GM13977 (cell line): ENCODE results near the gene URB1.

ENCODE experiments used
- DNase-seq: peaks from one replicate; pipeline ENCODE4 v3.0.0; 2012; ENCODE audit warnings: low spot score
- in situ Hi-C: fragments of 300-500 bp; cut with MboI; formaldehyde crosslinking; loops from one replicate; pipeline ENCODE4 v1.12.0; 2022; ENCODE audit warnings: low sequenced_read_pairs, low pct_unique_long_range_greater_than_20kb, mixed read lengths, inconsistent platforms; ENCODE audit not compliant: unreplicated experiment
- TF ChIP-seq, protein P1 (sequence below): IDR thresholded peaks from 2 replicates; pipeline ENCODE4 v1.5.1; 2012; ENCODE audit warnings: mild to moderate bottlenecking, control low read depth; ENCODE audit not compliant: insufficient read depth; ENCODE audit errors: extremely low read depth, missing control alignments

URB1 gene

DNA sequence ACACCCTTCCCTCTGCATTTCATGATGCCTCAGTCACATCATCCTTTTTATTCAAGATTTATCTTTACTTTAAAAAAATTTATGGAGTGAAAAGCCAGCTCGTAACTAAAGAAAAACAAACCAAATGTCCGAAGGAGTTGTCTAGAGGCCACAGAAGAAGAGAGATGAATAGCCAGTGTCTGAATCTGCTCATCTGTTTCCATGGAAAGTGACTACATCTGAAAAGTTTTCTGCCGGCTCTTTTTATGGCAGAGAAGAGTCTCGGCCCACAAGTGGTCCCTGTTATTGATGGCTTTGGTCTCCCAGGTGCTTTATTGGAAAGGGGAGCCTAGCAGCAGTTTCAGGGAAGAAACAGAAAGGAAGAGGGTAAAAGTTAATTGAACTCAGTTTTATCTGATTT lies 25.3 kb upstream of the URB1 start:
- no peak for DNase-seq
- TF ChIP-seq, protein P1, sequence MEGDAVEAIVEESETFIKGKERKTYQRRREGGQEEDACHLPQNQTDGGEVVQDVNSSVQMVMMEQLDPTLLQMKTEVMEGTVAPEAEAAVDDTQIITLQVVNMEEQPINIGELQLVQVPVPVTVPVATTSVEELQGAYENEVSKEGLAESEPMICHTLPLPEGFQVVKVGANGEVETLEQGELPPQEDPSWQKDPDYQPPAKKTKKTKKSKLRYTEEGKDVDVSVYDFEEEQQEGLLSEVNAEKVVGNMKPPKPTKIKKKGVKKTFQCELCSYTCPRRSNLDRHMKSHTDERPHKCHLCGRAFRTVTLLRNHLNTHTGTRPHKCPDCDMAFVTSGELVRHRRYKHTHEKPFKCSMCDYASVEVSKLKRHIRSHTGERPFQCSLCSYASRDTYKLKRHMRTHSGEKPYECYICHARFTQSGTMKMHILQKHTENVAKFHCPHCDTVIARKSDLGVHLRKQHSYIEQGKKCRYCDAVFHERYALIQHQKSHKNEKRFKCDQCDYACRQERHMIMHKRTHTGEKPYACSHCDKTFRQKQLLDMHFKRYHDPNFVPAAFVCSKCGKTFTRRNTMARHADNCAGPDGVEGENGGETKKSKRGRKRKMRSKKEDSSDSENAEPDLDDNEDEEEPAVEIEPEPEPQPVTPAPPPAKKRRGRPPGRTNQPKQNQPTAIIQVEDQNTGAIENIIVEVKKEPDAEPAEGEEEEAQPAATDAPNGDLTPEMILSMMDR = no peak
- in situ Hi-C loops = loop anchor here (25.0 kb wide), 1 partner anchor 169 kb away; the partner anchor contains the start of gene TCP10L

DNA sequence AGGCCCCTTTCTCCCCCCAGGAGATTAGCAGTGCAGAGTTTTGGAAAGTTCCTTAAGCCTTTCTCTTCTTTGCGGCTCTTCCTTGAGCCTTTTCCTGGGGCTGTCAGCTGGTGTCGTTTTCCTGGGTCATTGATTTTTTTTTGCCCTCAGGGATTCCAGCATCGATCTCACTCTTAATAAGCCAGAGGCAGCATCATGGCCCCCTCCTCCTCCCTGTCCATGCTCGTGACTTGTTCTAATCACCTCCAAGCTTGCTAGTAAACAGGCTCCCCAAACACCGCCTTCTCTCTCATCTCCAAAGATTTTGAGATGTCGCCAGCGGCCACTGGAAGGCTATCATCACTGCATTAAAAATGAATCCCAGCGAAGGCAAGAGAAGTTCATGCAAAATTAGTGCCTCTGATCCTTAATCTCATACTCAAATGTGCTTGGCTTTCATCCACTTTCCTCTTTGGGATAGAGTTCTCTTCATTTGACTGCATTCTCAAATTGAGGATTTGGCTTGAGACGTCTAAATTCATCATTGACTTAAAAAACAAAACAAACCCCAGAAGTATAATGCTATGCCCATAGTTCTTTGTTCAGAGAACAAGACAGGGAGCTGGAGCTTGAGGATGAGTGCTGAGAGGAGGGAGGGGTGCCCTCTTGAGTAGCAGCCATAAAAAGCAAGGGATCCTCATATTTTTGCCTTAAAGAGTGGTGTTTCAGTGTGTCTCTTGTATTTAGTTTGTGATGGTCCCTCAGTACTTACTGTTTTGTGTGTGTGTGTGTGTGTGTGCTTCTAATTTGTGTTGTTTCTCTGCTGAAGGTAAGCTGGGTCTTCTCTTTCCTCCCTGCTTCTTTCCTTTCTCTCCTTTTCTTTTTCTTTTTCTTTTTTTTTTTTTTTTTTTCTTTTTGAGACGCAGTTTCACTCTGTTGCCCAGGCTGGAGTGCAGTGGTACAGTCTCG lies 22.9 kb upstream of the URB1 start:
- in situ Hi-C loops = loop anchor here (25.0 kb wide), 1 partner anchor 172 kb away; the partner anchor contains the start of gene TCP10L
- TF ChIP-seq, protein P1 = no peak
- no peak for DNase-seq

GRCh38 chr21:32414579-32415358 lies 22.0 kb upstream of the URB1 start:
- TF ChIP-seq, protein P1 = no peak
- no peak for DNase-seq
- in situ Hi-C loops = loop anchor here (25.0 kb wide), 1 partner anchor 173 kb away; the partner anchor contains the start of gene TCP10L

GRCh38 chr21:32413697-32414578 lies 21.1 kb upstream of the URB1 start:
- in situ Hi-C loops = loop anchor here (25.0 kb wide), 1 partner anchor 173 kb away; the partner anchor contains the start of gene TCP10L
- TF ChIP-seq, protein P1 = no peak
- DNase-seq = no peak

- in situ Hi-C loops = loop anchor here (25.0 kb wide), 1 partner anchor 174 kb away; the partner anchor contains the start of gene TCP10L
- DNase-seq = no peak
- TF ChIP-seq, protein P1 = no peak
Observed at GRCh38 chr21:32413015-32413504, 20.2 kb upstream of the URB1 start.
